GM18498 (cell line): Measurements from ENCODE around the gene BBX.
A peak's percentile ranks its signal among the peaks of the same experiment; 100 is the strongest.

Experiments
- ATAC-seq: cut with Tn5 transposase; IDR thresholded peaks from one replicate; pipeline ENCODE4 v1.9.1; 2021; ENCODE audit warnings: mild to moderate bottlenecking, moderate library complexity; ENCODE audit not compliant: unreplicated experiment

BBX gene

DNA sequence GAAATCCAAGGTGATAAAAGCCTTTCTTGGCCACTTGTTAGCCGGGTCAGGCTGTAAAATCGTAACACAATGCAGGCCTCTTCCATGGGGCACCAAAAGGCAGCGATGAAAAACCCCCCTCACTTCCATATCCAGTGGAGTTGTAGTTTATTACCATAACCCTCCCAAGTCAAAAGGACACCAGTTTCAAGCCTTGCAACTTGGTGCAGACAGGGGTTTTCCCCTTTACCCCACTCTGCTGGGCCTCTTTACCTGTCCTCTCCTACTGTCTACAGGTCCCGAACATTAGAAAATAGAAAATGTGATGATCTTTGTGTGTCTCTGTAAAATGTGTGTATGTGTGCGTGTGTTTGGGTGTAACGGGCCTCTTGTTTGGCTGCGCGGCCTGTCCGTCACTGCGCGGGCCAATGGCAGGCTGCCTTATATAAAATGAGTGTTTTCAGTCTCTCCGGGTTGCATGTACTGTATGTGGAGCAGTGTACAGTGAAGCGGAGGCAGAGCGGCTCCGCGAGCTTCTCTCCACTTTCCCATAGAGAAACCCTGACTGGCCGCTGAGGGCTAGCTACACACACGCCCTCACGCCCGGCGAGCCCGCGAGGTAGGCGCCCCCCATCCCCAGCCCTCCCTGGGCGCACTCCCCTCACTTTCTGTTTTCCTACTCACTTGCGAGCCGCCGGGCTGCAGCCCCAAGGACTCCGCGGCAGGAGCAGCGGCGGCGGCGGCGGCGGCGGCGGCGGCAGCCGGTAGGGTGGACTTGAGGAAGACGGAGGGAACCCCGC is at the start of gene BBX:
Gene BBX (plus strand): TSS at position 453 of the 779 bp plus-strand sequence. CDS start 187,499 bp downstream, outside the sequence.
- ATAC-seq: peak; percentile 92

DNA sequence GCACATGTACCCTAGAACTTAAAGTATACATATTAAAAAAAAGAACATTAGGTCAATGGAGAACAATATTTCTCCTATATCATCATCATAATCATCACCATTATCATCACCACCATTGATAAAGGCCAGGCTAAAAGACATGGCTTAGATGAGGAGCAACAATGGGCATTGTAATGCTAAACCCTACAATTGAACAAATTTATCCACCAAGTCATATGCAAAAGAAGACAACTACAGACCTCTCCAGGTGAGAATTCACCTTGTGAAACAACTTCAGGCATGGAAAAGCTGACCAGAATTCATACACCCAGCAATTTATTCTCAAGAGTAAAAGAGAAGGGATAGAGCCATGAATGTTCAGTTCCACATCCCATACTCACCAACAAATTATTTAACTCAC is 46.3 kb upstream of the BBX start:
- ATAC-seq: no peak

DNA sequence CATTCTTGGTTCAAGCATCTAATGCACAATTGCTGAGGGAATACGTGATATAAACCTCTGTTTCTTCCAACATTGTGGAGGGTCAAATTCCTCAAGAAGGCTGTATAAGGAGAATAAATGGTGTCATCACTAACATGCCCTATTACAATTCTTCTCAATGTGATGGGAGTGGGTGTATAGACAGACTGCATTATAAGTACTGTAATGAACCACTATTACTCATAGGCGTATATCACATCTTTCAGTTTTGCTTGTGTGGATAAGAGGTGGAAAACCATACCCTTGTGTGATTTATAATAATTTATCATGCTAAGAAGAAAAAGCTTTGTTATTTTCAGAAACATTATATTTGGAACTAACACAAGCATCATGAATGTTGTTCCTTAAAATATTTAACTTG is 35.3 kb upstream of the BBX start:
- ATAC-seq: no peak

DNA sequence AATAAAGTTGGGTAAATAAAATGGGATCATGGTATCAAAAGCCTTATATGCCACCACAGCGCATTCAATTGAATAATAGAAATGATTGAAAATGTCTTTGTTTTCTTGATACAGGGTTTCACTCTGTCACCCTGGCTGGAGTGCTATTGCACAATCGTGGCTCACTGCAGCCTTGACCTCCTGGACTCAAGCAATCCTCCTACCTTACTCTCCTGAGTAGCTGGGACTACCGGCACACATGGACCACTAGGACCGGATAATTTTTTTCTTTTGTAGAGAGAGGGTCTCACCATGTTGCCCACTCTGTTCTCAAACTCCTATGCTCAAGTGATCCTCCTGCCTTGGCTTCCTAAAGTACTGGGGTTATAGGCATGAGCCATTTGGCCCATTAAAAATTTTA is 33.8 kb upstream of the BBX start:
- ATAC-seq: no peak

DNA sequence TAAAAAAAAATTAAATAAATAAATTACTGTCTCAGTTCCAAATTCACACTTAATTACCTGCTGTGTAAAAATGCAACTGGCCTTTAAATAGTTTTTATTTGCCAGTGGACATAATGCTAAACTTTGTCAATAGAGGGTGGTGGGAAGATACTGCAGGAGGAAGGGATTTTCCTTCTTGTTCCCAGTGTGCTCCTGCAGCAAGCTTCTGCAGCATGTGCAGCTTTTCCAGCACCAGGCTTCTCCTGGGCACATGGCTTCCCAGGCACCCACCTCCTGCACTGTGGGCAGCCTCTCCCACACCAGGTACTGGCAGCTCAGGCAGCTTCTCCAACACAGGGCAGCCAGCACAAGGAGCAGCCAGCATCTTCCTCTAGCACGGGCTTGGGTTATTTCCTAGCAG is 29.6 kb upstream of the BBX start:
- no peak for ATAC-seq

DNA sequence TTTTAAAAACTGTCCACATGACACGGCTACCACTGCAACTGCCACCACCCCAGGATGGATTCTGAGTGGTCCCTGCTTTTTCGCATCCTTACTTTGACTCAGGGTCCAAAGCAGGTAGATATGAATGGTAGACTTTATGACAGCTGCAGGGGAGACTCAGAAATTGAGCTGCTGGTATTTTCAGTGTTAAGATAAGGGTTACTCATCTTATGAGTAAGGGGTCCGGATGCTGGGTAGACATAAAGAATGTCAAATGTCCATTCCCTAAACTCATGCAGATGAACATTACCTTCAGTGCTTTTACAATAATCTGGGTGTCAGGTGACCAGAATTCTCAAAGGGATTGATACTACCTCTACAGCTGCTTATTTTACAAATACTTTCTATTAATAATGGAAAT is 25.9 kb upstream of the BBX start:
- ATAC-seq: no peak

DNA sequence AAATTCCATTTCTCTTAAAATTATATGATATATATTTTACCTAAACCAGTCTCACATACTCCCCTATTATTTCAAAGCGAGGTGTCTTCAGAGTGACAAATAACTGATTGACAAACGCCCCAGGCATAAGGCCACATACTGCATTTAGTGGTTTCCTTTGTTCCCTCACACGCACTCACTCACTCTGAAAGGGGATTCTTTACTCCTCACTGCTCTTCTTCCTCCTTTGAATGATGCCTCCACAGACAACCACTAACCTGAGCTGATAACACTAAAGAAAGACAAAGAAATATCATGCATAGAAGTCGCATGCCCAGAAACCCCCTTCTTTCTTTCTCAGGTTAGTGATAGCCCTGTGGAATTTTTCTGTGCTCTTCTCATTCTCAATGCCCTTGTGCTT is 24.1 kb upstream of the BBX start:
- ATAC-seq: no peak

DNA sequence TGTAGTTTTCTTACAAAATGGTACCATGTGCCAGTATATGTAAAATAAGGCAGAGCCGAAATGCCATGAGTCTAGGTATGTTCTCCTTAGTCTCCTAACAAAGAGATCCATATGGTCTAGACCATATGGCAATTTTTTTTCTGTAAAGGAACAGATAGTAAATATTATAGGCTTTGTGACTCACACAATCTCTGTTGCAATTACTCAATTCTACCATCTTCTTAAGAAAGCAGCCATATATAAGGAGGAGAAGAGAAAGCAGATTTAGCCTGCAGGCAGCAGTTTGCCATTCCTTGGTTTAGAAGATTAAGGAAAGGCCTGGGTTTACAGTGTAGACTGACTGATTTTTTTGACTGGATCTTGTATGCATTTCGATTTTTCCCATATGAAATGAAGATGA is 16.3 kb upstream of the BBX start:
- ATAC-seq: no peak

DNA sequence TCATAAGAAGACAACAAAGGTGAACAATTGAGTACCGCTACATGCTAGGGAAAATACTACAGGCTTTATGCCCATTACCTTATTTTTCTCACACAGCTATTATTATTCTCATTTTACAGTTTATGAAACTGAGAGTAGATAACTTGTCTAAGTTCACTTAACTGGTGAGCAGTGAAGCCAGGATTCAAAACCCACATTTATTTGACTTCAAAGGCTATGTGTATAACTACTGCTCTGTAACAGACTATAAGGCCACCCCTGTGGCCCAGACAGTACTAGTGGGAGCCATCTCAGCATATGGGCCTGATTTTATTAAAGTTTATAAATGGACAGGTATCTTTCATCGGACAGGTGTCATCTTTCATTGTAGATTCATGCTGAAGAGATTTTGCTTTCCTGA is 14.4 kb upstream of the BBX start:
- no peak for ATAC-seq

DNA sequence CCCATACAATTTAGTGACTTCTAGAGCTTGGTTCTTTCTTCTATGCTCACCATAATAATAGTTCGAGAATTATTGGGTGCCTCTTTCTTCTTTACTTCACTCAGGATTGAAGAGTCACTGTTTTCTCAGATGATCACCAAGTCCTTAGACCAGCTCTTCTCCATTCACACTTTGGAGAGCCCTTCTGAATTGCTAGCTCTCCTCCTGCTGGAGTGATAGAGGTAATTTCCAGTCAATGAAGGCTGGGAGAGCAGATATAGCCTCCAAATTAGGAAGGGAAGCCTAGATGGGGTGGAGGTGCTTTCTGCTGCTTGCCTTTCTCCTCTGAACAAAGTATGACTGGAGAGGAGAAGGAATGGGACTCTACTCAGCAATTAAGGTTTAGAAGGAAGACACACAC is 10.7 kb upstream of the BBX start:
- ATAC-seq: no peak

DNA sequence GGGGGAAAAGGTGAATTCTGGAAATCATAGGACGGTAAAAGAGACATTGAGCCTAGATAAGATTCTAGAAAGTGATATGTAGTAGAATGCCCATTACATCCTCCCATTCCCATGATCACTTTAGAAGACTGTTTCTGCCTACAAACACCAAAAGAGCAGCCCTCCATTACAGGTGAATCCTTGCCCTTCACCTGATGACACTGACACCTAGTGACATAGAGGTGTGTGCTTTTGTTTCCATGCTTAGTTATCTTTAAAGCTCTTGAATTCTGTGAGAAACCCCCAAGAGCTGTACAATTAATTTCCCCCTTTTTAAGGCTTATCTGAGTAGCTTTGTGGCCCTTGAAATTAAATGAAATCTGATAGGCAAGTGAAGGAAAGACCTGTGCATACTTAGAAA is 8.3 kb upstream of the BBX start:
- no peak for ATAC-seq

DNA sequence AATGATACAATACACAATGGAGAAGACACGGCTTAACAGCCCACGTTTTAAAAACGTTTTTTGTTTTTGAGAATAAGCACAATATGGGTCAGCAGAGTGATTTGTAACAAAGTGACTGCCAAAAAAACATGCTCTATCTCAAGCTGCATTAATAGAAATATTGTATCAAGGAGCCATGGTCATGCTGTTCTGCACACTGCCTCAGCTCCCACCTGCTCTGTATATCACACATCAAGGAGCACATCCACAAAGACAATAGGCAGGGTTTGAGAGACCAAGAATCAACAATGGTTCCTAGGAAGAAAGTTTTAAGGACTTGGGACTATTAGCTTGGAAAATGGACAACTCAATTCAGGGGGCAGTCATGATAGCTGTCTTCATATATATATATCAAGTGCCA is 6.3 kb upstream of the BBX start:
- ATAC-seq: no peak

DNA sequence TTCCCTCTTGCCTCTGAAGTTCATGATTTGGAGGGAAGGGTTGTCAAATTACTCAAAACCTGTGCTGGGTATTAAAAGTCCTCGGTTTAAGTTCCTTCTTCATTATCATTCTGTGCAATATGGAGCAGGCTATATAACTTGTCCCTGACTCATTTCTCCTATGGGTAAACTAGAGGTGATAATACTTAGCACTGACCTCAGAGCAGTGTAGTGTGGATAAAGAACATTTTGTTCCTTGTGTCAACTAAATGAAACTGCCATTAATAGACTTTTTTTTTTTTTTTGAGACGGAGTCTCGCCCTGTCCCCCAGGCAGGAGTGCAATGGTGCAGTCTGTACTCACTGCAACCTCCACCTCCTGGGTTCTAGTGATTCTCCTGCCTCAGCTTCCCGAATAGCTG is 2.2 kb upstream of the BBX start:
- no peak for ATAC-seq

DNA sequence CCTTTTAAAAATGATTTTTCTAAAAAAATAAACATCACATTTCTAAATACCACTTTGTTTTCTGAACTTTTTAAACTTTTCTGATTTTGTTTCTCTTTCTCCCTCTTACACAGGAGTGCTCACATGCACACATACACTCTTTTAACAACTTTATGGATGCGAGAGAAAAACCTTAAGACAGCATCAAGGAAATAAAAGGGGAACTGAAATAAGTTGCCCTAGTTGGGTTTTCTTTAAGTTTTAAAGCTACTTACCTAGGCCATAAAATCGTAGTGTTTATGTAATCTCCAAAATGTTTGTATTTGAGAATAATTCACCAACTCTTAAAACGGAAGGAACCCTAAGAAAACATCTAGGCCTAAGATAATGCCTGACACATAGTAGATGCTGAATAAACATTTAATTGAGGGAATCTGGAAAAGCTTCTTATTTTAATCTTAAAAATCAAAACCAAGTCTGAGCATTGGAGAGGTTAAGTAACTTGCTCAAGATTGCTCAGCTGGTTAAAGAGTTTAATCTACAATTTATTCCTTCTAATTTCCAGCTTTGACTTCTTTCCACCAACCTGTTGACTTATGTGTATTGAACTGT is 1.2 kb upstream of the BBX start:
- ATAC-seq: no peak

DNA sequence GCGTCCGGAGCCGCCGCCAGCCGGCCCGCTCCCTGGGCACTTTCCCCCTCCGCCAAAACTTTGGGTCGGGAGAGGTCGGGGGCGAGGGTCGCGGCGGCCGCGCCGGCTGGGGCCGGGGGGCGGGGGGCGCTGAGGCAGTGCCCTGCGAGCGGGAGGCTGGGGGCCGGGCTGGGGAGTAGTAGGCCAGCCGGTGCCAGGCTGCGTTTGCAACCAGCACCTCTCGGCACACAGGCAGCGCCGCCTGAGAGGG is 452 bp downstream of the BBX start:
- ATAC-seq: peak; percentile 44

DNA sequence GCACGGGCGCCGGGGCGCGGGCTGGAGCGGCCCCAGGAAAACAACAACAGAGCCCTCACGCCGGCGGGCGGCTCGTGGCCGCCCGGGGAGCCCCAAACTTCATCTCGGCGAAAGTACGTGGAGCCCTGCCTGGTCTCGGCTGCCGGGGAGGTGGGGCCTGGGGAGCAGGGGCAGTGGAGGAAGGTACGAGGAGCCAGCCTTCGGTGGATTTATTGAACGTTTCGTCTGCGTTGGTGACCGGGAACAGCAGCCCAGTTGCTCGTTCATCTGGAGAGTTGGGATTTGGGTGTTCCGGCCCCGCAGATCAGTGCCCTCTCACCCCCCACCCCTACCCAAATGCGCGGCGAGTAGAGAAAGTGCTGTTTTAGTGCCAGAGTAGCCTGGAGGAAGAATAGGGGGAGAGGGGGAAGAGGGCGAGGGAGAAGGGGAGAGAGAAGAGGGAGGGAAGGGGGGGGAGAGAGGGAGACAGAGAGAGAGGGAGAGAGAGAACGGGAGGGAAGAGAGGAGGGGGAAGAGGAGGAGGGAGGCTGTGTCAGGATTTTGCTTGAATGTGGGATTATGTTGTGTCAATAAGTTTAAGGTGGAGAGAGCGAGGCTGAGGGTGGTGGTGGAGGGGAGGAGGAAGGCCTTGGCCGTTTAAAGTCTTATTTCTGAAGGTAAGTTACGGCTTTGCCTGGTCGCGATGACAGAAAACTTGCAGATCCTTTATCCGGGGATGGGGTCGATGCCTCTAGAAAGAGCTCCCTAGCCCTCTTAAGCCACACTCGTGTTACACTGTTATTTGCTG is 970 bp downstream of the BBX start:
- ATAC-seq: peak; percentile 35

DNA sequence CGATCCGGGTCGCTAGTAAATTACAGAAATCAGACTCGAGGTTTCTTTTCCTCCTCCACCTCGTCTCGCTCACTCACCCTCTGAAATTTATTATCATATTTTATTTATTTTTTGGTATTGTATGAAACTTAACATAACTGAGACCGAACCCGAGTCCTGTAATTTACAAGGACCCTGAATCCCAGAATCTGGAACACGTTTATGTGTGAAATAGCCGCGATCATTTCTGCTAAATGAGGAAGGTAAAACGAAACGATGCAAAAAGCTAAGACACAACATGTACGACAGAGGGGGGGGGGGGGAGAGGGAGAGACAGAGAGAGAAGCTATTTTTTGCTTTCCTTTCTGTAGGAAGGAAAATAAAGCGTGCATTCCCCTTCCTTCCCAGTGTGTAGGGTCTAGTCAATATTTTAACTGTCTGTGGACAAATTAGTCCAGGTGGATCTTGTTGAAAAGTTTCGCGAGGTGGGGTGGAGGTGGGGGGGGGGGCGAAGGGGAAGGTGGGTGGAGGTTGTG is 1.6 kb downstream of the BBX start:
- no peak for ATAC-seq

DNA sequence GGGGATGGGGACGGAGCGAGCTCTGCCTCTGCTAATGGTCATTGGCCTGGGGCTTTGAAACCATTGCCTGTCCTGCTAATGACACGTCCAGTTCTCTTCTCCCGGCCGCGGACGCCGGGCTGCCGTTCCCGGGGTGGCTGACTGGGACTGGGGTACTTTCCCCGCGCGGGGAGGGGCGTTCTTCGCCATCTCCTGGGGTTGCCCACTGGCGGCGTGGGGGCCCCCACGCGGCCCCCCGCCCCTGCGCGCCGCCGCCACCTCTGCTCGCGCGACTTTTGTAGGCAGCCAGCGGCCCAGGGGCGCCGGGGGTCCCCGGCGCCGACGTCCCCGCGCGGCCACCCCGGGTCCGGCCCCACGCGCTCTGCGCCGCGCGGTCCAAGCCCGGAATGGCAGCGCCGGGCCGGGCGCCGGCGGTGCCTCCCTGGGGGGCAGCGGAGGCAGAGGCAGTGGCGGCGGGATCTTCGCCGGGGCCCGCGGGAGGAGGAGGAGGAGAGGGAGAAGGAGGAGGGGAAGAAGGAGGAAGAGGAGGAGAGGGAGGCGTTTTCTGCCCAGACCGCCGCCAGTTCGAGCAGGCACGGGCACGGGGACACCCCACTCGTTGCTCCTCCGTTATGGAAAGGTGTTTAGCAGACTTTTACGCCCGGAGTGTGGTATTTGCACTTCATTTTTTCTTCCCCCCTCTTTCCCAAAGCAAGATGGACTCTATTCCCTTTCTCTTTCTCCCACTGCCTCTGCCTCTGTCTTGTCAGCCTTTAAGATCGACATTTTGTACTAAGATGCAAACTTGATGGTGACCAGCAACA is 2.3 kb downstream of the BBX start:
- peak; percentile 11 for ATAC-seq

DNA sequence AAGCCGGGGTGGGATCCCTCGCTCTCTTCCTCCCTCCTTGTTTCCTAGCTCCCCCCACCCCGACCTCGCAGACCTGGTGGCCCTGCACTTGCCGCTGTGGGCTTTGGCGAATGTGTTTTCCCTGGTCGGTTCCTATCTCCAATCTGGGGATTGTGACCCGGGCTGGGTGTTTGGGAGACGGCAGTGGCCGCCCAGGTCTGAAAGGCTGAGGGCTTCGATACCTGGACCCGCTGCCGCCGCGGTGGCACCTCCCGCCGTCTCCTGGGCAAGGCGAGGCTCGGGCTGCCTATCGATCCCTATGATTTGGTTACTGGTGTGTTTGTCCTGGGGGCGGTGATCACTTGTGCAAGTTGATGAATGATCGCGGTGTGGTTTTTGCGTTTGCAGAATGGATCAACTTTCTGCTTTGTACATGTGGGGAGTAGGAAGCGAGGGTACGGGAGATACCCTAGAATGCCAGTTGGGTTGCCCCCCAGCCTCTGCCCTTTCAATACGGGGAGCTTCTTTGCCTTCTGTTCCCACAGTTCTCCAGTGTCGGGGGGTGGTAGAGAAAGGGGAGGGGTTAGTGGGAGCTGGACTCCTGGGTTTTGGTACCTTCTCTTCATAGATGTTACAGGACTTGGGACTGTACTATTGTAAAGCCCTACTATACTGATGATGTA is 3.0 kb downstream of the BBX start:
- no peak for ATAC-seq

DNA sequence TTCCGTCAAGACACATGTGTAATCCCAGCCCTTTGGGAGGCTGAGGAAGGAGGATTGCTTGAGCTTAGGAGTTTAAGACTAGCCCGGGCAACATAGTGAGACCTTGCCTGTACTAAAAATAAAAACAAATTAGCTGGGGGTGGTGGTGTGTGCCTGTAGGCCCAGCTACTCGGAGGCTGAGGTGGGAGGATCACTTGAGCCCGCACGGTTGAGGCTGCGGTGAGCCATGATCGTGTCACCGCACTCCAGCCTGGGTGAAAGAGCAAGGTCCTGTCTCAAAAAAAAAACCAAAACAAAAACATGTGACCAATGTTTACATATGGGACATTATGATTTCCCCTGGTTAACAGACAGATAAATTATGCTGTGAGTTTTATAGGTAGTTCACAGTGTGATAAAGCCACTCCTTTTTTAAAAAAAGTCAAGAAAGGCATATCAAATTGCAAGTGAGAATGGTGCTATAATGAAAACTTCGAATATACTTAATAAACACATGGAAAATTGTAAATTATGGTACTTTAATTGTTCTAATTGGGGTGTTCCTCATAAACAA is 9.2 kb downstream of the BBX start:
- ATAC-seq: no peak

DNA sequence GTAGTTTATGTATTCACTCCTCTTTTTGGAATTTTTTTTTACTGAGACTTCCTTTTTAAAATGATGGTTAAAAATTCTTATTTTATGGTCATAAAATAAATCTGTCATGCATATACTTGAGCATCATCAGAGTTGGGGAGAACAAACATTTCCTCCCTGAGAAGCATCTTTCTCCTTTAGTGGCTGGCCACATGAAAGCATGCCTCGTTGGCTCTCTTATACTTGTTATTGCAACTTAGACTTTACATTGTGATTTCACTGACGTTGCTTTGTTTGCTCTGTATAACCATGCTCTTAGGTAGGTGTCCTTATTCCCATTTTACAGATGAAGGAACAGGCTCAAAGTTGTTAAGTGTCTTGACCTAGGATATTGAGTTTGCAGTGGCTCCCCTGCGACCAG is 18.1 kb downstream of the BBX start:
- ATAC-seq: no peak
